ENCODE data around the gene LRRC18.

Gene LRRC18

DNA sequence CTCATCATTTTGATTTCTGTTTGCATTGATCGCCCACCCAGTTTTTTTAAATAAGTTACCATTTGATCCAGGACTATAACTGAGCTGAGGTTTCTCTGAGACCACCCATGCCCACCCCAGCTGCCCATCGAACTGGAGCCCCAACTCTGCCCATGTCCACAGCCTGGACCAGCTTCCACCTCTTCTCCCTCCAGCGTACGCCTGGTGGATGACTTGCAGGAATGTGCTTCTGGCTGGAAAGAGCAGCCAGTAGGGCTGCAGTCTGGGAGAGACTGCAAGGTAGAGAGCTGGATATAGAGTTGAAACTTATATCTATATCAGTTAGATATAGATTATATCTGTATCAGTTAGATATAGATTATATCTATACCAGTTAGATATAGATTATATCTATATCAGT is 25.8 kb upstream of the LRRC18 start:
- no peaks in the 10 kb centered on the region for H3K9me3 ChIP-seq (ENCODE audit: low read length)
- no peak overlapping the region for H3K27ac ChIP-seq (ENCODE audit: low read depth, low read length, poor library complexity, severe bottlenecking)
- no peak overlapping the region for H2AFZ ChIP-seq (ENCODE audit: low read length)
- H3K4me3 ChIP-seq (ENCODE audit: low read depth, low read length, poor library complexity, severe bottlenecking): no peak overlapping the region
- H3K9me2 ChIP-seq (ENCODE audit: low read depth, low read length): no peaks in the 10 kb centered on the region
- H3K36me3 ChIP-seq (ENCODE audit: insufficient read depth, low read length): peaks cover 89% of the 10 kb centered on the region
- no peaks in the 10 kb centered on the region for H3K4me1 ChIP-seq (ENCODE audit: insufficient read depth, low read length, severe bottlenecking)
- H3K79me2 ChIP-seq (ENCODE audit: insufficient read depth, low read length): no peaks in the 10 kb centered on the region
- no peaks in the 10 kb centered on the region for H4K20me1 ChIP-seq (ENCODE audit: insufficient read depth, low read length)
- no peak overlapping the region for H3K9ac ChIP-seq (ENCODE audit: low read length)
- TF ChIP-seq, protein P1, sequence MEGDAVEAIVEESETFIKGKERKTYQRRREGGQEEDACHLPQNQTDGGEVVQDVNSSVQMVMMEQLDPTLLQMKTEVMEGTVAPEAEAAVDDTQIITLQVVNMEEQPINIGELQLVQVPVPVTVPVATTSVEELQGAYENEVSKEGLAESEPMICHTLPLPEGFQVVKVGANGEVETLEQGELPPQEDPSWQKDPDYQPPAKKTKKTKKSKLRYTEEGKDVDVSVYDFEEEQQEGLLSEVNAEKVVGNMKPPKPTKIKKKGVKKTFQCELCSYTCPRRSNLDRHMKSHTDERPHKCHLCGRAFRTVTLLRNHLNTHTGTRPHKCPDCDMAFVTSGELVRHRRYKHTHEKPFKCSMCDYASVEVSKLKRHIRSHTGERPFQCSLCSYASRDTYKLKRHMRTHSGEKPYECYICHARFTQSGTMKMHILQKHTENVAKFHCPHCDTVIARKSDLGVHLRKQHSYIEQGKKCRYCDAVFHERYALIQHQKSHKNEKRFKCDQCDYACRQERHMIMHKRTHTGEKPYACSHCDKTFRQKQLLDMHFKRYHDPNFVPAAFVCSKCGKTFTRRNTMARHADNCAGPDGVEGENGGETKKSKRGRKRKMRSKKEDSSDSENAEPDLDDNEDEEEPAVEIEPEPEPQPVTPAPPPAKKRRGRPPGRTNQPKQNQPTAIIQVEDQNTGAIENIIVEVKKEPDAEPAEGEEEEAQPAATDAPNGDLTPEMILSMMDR (IDR thresholded peaks at IDR 0.05; ENCODE audit: low read length): no peak
- TF ChIP-seq EZH2 (IDR thresholded peaks at IDR 0.05; ENCODE audit: borderline replicate concordance, low read length): no peak
- no peaks in the 10 kb centered on the region for H3K27me3 ChIP-seq (ENCODE audit: insufficient read depth, low read length)
- no peak overlapping the region for H3K4me2 ChIP-seq (ENCODE audit: low read length)
- no peaks in the 10 kb centered on the region for H3F3A ChIP-seq (ENCODE audit: insufficient read depth, low read length)

DNA sequence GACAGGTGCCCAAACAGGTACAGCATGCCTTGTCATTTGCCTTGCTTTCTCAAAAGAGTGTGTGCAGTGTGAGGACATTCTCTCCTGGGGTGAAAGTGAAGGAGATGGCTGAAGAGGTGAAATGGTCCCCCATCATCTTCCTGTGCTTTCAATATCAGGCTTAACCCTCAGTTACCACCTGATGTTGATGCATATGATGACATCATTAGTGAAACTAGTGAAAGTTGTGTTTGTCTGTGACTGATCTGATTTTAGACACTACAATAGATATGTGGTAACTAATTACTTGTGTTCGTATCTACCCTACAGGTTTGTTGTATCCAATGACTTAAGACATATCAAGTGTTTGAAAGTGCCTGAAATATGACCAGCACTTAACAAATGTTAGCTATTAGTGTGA is 24.4 kb upstream of the LRRC18 start:
- no peak overlapping the region for H3K27ac ChIP-seq (ENCODE audit: low read depth, low read length, poor library complexity, severe bottlenecking)
- no peak overlapping the region for H3K9ac ChIP-seq (ENCODE audit: low read length)
- no peak overlapping the region for H3K4me3 ChIP-seq (ENCODE audit: low read depth, low read length, poor library complexity, severe bottlenecking)
- H3K4me2 ChIP-seq (ENCODE audit: low read length): no peak overlapping the region
- no peaks in the 10 kb centered on the region for H3K9me2 ChIP-seq (ENCODE audit: low read depth, low read length)
- H3K4me1 ChIP-seq (ENCODE audit: insufficient read depth, low read length, severe bottlenecking): no peaks in the 10 kb centered on the region
- H3K27me3 ChIP-seq (ENCODE audit: insufficient read depth, low read length): no peaks in the 10 kb centered on the region
- no peaks in the 10 kb centered on the region for H3K9me3 ChIP-seq (ENCODE audit: low read length)
- H3K36me3 ChIP-seq (ENCODE audit: insufficient read depth, low read length): peaks cover 90% of the 10 kb centered on the region
- H2AFZ ChIP-seq (ENCODE audit: low read length): no peak overlapping the region
- H4K20me1 ChIP-seq (ENCODE audit: insufficient read depth, low read length): no peaks in the 10 kb centered on the region
- no peak for TF ChIP-seq EZH2 (IDR thresholded peaks at IDR 0.05; ENCODE audit: borderline replicate concordance, low read length)
- TF ChIP-seq, protein P1 (IDR thresholded peaks at IDR 0.05; ENCODE audit: low read length): no peak
- no peaks in the 10 kb centered on the region for H3F3A ChIP-seq (ENCODE audit: insufficient read depth, low read length)
- H3K79me2 ChIP-seq (ENCODE audit: insufficient read depth, low read length): no peaks in the 10 kb centered on the region

DNA sequence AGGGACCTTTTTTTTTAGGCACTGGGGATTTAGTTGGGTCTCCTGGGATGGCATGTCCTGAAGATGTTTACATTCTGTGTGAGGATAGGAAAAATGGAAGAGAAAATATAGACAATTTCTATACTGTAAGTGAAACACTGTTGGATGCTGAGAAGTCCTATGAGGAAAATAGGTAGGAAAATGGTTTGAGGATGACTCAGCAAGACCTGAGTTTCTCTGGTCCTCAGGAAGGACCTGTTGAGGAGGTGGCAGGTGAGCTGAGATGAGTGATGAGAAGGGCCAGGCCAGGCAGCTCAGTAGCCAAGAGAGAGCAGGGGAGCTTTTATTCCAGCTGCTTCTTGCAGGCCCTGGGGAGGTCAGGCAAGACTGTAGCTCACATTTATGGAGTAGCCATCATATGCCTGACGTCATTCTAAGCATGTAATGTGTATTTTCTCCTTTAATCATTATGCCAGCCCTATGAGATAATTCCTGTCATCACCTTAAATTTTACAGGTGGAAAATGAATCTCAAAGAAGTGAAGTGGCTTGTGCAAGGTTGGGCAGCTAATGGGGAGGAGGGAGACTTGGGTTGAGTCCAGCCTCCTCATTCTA is 19.1 kb upstream of the LRRC18 start:
- Histone ChIP-seq H4K20me1 (ENCODE audit: insufficient read depth, low read length) (no peaks in the 10 kb centered on the region), H3K4me2 (ENCODE audit: low read length) (no peak overlapping the region), H3K79me2 (ENCODE audit: insufficient read depth, low read length) (no peaks in the 10 kb centered on the region), H3K9ac (ENCODE audit: low read length) (no peak overlapping the region), H3K36me3 (ENCODE audit: insufficient read depth, low read length) (peaks cover 68% of the 10 kb centered on the region; the same call in 1 of the 2 replicates), H3K4me1 (ENCODE audit: insufficient read depth, low read length, severe bottlenecking) (no peaks in the 10 kb centered on the region), H3K9me2 (ENCODE audit: low read depth, low read length) (no peaks in the 10 kb centered on the region), H3K27me3 (ENCODE audit: insufficient read depth, low read length) (no peaks in the 10 kb centered on the region), H2AFZ (ENCODE audit: low read length) (no peak overlapping the region), H3F3A (ENCODE audit: insufficient read depth, low read length) (no peaks in the 10 kb centered on the region), H3K27ac (ENCODE audit: low read depth, low read length, poor library complexity, severe bottlenecking) (no peak overlapping the region), H3K9me3 (ENCODE audit: low read length) (no peaks in the 10 kb centered on the region), H3K4me3 (ENCODE audit: low read depth, low read length, poor library complexity, severe bottlenecking) (no peak overlapping the region)
- no peak for TF ChIP-seq EZH2 (IDR thresholded peaks at IDR 0.05; ENCODE audit: borderline replicate concordance, low read length)
- TF ChIP-seq, protein P1 (IDR thresholded peaks at IDR 0.05; ENCODE audit: low read length): no peak

All from OCI-LY1 (cell line).